ENCODE results near the gene PHTF2. TPM values are rescaled to one million over a fixed set of nuclear protein-coding genes. Genes with fewer than 3 reads are reported as not detected.

PHTF2 gene
- total and polyA plus RNA-seq, 10 of the 15 experiments (the other 5 are each of a cell fraction or from before 2014, with no cell fraction given): 12.9 to 41.8 (median 27.0) TPM

- no peaks in the 10 kb centered on the region for H3K9me3 ChIP-seq (replicated peaks; ENCODE audit: control insufficient read depth, insufficient read depth, low read length)
- H4K20me1 ChIP-seq (ENCODE audit: control insufficient read depth, insufficient read depth): no peaks in the 10 kb centered on the region
- CTCF ChIA-PET: interaction anchor here (0.8 to 1.6 kb wide), 2 partner anchors 11 to 342 kb away, joined by 3 to 5 read pairs; no protein-coding TSS in a partner anchor
- no peak for FAIRE-seq
- WGBS (ENCODE audit: insufficient coverage, insufficient replicate concordance, low lambda C conversion rate, missing lambda C conversion rate): 52% methylated on average over 3 of the region's 3 CpGs
- SMC1A ChIA-PET (ENCODE audit: uncharacterized antibody, unreplicated experiment): no interaction called here
- no peak overlapping the region for H3K27ac ChIP-seq (ENCODE audit: control insufficient read depth, insufficient read depth)
- H3K27me3 ChIP-seq (replicated peaks in 1 of 2; ENCODE audit: control insufficient read depth in 2 of 2, insufficient read depth in 2 of 2, low read length in 1 of 2): peaks cover 0 to 2% of the 10 kb centered on the region in 2 experiments; a peak in 1 of 4 replicates
- no peaks in the 10 kb centered on the region for H3K79me2 ChIP-seq (ENCODE audit: control insufficient read depth, insufficient read depth, low read length)
- BruUV-seq (replicated peaks): no TSS peak
- POLR2A ChIA-PET: interaction anchor here (0.6 kb wide), 1 partner anchor 9 kb away, joined by 3 read pairs; no protein-coding TSS in a partner anchor
- no peaks in the 10 kb centered on the region for H3K4me1 ChIP-seq (ENCODE audit: control insufficient read depth, insufficient read depth, low read length)
- in situ Hi-C loops (cut with MboI): no loop called here
- H3K36me3 ChIP-seq (ENCODE audit: control insufficient read depth in 2 of 2, insufficient read depth in 2 of 2, low read length in 1 of 2): no peaks in the 10 kb centered on the region
- no peak for DNase-seq (ENCODE audit: low read depth, low spot score)
- intact Hi-C loops (cut with micrococcal nuclease; ENCODE audit: unreplicated experiment): no loop called here
- RAD21 ChIA-PET (ENCODE audit: unreplicated experiment): no interaction called here
- no peak overlapping the region for H3K9ac ChIP-seq (ENCODE audit: control insufficient read depth, insufficient read depth, low read length)
- ATAC-seq: no peak
- H3K4me2 ChIP-seq (ENCODE audit: control insufficient read depth, insufficient read depth): no peak overlapping the region
- H3K4me3 ChIP-seq: no peak overlapping the region
- no peak overlapping the region for H2AFZ ChIP-seq (ENCODE audit: control insufficient read depth, low read depth, low read length)
- TF ChIP-seq NKRF (conservative IDR thresholded peaks at IDR 0.05) (no peak), RAD51 (IDR thresholded peaks at IDR 0.05) (no peak), RAD21 (IDR thresholded peaks at IDR 0.05; ENCODE audit: insufficient read depth, low read depth, low read length) (no peak), LARP7 (IDR thresholded peaks at IDR 0.05) (no peak), ZBTB33 (IDR thresholded peaks at IDR 0.05) (no peak), KAT2A (conservative IDR thresholded peaks at IDR 0.05; ENCODE audit: control insufficient read depth, low read depth, low read length) (no peak), NR2F1 (conservative IDR thresholded peaks at IDR 0.05) (no peak), NFYB (IDR thresholded peaks at IDR 0.05; ENCODE audit: insufficient read depth, low read depth, low read length) (no peak), PAX5 (IDR thresholded peaks at IDR 0.05; ENCODE audit: borderline replicate concordance, low read depth, low read length) (no peak), NRF1 (conservative IDR thresholded peaks at IDR 0.05; ENCODE audit: low read depth, low read length) (no peak), ZBTB40 (IDR thresholded peaks at IDR 0.05; ENCODE audit: borderline replicate concordance) (no peak), NBN (IDR thresholded peaks at IDR 0.05) (no peak), ZZZ3 (IDR thresholded peaks at IDR 0.05; ENCODE audit: control insufficient read depth, insufficient read length, low read depth) (no peak), CEBPB (IDR thresholded peaks at IDR 0.05; ENCODE audit: borderline replicate concordance in 1 of 2, low read depth in 2 of 2, low read length in 2 of 2) (no peak), POLR2AphosphoS5 (IDR thresholded peaks at IDR 0.05; ENCODE audit: low read length) (no peak)
- TF ChIP-seq, protein P1, sequence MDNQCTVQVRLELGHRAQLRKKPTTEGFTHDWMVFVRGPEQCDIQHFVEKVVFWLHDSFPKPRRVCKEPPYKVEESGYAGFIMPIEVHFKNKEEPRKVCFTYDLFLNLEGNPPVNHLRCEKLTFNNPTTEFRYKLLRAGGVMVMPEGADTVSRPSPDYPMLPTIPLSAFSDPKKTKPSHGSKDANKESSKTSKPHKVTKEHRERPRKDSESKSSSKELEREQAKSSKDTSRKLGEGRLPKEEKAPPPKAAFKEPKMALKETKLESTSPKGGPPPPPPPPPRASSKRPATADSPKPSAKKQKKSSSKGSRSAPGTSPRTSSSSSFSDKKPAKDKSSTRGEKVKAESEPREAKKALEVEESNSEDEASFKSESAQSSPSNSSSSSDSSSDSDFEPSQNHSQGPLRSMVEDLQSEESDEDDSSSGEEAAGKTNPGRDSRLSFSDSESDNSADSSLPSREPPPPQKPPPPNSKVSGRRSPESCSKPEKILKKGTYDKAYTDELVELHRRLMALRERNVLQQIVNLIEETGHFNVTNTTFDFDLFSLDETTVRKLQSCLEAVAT (IDR thresholded peaks at IDR 0.05): no peak
These were observed 195.3 kb downstream of the PHTF2 start for GRCh38 chr7:77993838-77994237.
